Activated CD4-positive, alpha-beta T cell treated with anti-CD3 and anti-CD28 coated beads for 4 hours (primary cell): Measurements from ENCODE around the gene CNTNAP2.

Experiments used
- DNase-seq, 2 donors: peaks; one replicate each; pipeline ENCODE4 v3.0.0-alpha.2; 2020

The CNTNAP2 gene

GRCh38 chr7:146116521-146117222, at the start of gene CNTNAP2:
Gene CNTNAP2 (plus strand): TSS chr7:146116801. CDS start chr7:146116877, 76 bp downstream.
- no peak for DNase-seq

DNA sequence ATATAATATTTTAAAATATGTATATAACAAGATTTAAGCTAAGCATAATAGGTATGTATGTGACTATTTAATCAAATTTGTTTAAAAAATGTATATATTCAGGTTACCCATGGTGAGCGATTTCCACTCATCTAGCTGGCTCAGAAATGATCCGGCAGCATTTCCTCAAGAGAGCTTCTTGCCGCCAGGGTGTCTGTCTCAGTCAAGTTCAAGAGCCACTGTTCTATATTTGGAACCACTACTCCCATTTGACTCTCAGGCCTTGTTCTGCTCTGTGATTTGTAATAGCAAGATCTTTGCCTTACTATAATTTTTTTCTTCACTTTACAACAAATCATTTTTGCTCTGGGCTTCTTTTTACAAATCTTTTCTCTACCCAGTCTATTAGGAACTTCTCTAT, 48.7 kb upstream of the CNTNAP2 start:
- no peak for DNase-seq

DNA sequence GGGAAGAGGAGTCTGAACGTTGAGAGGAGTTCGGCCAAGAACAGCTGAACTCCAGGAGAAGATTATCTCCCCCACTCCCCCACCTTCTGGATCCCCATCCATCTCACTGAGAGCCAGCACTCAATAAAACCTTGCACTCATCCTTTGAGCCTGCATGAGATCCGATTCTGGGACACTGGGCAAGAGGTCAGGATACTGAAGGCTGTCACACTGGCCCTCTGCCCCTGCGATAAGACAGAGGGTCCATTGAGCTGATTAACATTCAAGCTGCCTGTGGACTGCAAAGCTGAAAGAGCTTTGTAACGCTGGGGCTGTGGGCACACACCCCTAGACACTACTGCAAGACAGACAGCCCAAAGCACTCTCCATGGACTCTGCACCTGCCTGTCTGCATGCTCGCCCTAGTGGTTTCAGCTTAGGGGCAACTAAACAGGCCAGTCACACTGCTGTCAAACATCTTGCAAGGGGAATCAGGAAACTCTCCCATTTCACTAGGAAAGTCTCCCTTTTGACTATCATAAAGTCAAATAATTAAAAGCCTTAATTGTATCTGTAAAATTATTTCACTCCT, 42.3 kb upstream of the CNTNAP2 start:
- DNase-seq = no peak

DNA sequence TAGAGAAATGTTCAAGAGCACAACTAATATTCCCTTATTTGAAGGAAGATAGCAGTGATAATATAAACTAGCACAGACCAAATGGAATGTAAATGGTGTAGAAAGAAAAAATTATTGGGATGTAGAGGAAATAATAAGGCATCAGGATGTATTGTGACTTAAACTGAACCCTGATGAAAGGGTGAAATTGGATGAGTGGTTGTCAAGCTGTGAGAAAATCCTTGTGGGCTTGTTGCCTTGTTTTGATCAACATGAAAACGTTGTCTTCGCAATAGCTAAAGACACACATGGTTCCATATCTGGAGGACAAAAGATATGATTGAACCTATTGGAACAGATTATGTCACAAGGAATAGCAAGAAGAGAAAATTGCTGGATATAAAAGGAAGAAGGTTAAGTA, 40.3 kb upstream of the CNTNAP2 start:
- no peak for DNase-seq

- no peak for DNase-seq
These were observed 32.5 kb upstream of the CNTNAP2 start for GRCh38 chr7:146084086-146084485.

DNA sequence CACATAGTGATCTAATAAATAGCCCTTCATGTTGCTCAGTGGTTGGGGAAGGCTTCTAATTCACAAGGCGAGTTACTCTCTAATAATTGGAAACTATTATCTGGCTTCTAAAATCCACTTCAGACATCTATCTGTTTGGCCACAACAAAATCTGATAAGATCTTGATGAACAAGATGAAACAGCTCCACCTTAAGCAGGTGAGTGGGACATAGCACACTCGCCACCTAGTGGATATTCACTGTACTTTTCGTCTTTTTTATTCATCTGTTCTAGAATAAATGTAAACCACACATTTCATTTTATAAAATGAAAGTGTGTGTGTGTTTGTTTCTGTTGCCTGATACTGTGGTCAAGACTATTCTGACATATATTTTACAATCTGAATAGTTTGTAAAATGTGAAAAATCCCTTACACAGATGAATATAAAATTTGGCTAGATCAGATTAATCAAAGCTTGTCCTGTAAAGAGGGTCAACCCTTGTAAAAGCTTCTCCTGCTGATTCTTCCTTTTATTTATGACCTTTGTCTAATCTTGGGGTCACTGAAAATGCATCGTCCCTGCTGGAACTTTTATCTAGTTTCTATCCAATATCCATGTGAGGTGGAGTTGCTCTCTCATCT, 26.5 kb upstream of the CNTNAP2 start:
- no peak for DNase-seq

GRCh38 chr7:146094356-146094755, 22.2 kb upstream of the CNTNAP2 start:
- DNase-seq = no peak

GRCh38 chr7:146096994-146097393, 19.6 kb upstream of the CNTNAP2 start:
- DNase-seq = no peak

DNA sequence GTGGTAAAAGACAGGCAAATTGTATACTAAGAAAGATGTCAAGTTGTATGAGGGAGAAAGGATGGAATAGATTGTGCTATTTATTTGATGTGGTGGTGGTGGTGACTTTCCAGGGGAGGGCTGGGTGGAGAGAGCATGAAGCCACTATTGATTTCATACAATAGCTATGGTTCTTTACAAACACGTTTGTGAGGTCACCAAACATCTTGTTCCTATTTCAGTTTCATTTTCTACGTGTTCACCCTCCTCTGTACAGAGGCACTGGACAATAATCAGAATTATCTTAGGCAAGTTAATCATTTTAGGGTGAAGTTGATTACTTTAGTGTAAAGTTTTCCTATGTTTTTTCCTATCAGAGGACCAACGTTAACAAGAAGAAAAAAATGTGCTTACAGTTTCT, 10.3 kb upstream of the CNTNAP2 start:
- no peak for DNase-seq

DNA sequence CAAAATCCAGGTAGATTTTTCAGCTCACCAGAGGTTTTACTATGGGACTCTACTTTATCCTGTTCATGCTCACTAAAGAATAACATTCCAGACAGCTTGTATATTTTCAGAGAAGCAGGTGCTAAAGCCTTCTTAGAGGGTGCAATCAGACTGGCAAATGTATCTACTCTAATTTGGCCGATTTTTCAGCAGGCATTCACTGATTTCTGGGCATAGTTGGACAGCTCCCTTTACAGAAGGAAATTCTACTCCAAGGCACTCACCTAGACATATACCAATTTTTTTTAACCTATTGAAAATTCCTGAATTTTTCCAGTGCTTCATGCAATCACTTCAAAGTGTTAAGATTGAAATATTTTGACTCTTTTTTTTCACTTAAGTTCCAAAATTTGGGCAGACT, 3.8 kb upstream of the CNTNAP2 start:
- DNase-seq = no peak

DNA sequence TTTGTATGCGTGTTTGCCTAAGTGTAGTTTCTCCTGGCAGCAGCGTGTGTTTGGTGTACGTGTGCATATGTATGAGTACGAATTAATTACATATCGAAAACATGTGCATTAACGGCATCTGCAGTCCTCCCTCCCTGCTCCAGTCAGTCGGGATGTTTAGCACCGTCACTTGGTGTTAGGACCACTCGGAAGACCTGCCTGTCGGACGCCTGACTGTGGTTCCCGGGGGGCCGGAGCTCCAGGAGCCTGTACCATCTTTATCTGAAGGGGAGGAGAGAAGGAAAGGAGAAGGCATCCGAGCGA, 1.1 kb upstream of the CNTNAP2 start:
- DNase-seq = no peak

DNA sequence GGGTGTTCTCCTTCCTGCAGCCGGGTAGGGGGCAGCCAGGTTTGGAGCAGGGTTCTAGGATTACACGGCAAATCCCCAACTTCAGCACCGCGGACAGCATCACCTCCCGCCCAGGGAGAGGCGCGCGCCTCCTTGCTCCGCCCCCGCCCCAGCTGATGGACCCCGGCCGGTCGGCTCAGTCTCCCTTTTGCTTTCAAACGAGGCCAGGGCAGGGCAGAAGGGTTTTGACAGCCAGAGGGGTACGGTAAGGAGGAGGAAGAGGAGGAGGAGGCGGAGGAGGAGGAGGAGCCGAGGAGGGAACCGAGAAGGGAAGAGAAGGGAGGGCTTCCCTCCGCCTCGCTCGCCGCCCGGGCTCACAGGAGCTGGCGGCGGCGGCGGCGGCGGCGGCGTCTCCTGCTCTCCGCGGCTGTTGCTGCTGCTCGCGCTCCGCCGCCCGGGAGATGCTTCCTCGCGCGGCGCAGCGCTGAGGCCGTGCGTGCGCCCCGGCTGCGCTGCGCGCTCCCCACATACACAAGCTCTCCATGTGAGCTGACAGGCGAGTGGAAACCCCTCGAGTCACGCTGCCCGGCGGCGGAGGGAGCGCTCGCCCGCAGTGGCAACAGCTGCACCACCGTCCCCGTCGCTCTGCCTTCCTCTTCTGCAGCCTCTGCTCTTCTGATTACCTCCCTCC, 615 bp upstream of the CNTNAP2 start:
- no peak for DNase-seq

GRCh38 chr7:146117576-146117975, 975 bp downstream of the CNTNAP2 start:
- no peak for DNase-seq

- DNase-seq = no peak
These were observed 2.4 kb downstream of the CNTNAP2 start for GRCh38 chr7:146119002-146119401.

DNA sequence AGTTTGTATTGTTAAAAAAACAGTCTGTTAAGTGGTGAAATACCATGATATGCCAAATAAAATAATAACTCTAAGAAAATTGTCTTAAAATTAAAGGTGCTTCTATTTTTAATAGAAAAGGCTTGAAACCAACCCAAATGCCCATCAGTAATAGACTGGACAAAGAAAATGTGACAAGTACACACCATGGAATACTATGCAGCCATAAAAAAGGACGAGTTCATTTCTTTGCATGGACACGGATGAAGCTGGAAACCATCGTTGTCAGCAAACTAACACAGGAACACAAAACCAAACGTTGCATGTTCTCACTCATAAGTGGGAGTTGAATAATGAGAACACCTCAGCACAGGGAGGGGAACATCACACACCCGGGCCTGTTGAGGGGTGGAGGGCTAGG, 7.1 kb downstream of the CNTNAP2 start:
- DNase-seq = no peak

DNA sequence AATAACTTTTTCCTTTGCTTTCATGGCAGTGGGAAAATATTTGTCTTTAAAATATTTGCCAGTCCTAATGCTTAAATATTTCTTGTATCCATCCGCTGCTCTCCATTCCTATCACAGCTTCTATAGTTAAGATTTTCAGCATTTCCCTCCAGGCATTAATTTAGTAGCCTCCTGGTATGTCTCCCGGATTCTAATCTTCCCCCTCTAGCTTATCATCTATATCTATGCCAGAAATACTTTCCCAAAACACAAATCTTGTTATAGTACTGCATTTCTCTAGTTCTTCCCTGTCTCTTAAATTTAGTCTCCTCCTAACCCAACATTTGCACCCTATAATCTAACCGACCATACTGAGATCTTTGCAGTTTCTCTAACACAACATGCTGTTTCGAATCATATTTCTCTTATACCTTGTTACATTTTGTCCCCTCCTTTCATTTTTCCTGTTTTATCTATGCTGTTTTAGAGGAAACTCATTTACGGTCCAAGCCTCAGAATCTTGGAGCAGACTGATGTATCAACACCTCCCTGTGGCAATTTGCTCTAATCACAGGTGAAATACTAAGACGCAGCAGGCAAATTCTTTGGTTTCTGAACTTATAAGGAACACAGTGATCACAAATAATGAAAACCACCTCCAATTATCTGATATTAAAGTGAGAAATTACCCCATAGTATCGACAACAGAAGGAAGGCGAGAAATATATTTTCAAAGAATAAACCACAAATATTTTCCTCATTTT, 10.3 kb downstream of the CNTNAP2 start:
- DNase-seq = no peak

GRCh38 chr7:146129296-146129695, 12.7 kb downstream of the CNTNAP2 start:
- no peak for DNase-seq

GRCh38 chr7:146129997-146130396, 13.4 kb downstream of the CNTNAP2 start:
- no peak for DNase-seq

DNA sequence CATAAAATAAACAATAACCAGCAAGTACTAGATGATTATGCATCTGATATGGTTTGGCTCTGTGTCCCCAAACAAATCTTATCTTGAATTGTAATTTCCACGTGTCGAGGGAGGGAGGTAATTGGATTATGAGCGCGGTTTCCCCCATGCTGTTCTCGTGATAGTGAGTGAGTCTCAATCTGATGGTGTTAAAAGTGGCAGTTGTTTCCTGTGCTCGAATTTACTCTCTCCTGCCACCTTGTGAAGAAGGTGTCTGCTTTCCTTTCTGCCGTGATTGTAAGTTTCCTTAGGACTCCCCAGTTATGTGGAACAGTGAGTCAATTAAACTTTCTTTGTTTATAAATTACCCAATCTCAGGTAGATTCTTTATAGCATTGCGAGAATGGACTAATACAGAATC, 15.1 kb downstream of the CNTNAP2 start:
- no peak for DNase-seq

- no peak for DNase-seq
These were observed 19.8 kb downstream of the CNTNAP2 start for GRCh38 chr7:146136357-146136875.

DNA sequence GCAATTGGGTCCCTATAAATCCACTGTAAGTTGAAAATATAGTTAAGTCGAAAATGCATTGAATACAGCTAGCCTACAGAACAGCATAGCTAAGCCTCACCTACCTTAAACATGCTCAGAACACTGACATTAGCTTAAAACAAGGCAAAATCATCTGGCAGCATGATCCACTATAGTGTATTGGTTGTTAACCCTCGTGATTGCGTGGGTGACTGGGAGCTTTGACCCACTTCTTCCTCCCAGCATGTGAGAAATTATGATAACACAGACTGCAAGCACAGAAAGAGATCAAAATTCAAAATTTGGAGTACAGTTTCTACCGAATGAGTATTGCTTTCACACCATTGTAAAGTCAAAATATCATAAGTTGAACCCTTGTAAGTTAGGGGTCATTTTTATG, 22.3 kb downstream of the CNTNAP2 start:
- no peak for DNase-seq

DNA sequence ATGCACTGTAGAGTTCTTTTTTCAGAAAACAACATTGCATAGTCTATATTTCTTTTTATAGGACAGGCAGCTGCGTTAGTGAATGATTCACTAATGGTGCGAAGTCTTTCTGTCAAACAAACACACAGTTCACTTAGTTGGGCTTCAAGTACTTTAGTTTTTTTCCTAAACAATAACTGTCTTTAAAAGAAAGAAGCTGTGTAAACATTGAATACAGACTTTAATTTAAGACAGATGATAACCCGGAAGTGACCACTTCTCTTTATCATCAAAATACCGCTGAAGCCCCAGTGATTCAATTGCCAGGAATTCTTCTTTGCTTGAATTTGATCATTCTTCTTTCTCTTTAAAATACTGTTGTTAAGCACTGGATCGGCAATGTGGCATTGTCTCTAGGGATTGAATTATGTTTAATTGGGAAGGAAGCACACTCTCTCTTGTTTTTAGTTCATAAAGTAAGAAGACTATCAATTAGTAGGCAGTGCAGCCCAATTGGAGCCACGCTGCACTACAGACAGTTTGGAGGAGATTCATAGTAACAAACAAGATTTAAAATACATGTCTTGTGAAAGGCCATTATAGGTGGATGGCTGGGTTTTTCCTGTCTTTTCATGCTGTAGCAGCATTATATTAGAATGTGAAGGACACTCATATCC, 30.4 kb downstream of the CNTNAP2 start:
- no peak for DNase-seq

- no peak for DNase-seq
These were observed 33.6 kb downstream of the CNTNAP2 start for GRCh38 chr7:146150153-146150552.
